C4-2B (cell line): ENCODE data around the gene CDH18.

Source experiments
- H3K27ac ChIP-seq: fragments of 450-650 bp; 2 replicates; pipeline ENCODE4 v1.5.1; 2017
- ZFX ChIP-seq: fragments of 450-650 bp; IDR thresholded peaks from 2 replicates; pipeline ENCODE4 v1.6.1; 2017
- TF ChIP-seq, protein P1 (sequence below): fragments of 450-650 bp; conservative IDR thresholded peaks from 2 replicates; pipeline ENCODE4 v1.5.1; 2017; ENCODE audit warnings: mild to moderate bottlenecking

Gene CDH18

DNA sequence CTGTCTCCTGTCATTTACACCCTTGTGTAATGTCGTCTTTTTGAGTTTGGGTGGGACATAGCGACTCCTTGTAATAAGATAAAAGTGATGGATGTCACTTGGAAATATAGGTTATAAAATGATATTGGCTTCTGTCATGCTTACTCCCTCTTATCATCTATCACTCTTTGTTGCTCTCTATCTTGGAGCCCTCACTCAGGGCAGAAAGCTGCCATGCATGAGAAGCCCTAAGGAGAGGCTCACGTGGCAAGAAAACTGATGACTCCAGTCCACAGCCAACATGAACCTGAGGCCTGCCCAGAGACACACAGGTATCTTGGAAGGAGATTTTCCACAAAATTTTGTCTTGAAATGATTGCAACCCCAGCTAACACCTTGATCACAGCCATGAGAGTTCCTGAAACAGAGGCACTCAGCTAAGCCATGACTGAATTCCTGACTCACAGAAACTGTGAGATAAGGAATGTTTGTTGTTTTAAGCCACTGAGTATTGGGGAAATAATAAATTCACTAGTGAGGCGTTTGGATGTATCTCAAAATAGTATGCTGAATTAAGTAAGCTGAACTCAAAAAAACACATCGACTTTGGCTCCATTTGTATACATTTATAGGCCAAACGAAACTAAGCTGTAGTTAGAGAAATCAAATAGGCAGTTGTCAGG is 216.7 kb downstream of the CDH18 start:
- no peak overlapping the region for H3K27ac ChIP-seq
- TF ChIP-seq ZFX, result no peak
- TF ChIP-seq, protein P1, sequence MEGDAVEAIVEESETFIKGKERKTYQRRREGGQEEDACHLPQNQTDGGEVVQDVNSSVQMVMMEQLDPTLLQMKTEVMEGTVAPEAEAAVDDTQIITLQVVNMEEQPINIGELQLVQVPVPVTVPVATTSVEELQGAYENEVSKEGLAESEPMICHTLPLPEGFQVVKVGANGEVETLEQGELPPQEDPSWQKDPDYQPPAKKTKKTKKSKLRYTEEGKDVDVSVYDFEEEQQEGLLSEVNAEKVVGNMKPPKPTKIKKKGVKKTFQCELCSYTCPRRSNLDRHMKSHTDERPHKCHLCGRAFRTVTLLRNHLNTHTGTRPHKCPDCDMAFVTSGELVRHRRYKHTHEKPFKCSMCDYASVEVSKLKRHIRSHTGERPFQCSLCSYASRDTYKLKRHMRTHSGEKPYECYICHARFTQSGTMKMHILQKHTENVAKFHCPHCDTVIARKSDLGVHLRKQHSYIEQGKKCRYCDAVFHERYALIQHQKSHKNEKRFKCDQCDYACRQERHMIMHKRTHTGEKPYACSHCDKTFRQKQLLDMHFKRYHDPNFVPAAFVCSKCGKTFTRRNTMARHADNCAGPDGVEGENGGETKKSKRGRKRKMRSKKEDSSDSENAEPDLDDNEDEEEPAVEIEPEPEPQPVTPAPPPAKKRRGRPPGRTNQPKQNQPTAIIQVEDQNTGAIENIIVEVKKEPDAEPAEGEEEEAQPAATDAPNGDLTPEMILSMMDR, result no peak

DNA sequence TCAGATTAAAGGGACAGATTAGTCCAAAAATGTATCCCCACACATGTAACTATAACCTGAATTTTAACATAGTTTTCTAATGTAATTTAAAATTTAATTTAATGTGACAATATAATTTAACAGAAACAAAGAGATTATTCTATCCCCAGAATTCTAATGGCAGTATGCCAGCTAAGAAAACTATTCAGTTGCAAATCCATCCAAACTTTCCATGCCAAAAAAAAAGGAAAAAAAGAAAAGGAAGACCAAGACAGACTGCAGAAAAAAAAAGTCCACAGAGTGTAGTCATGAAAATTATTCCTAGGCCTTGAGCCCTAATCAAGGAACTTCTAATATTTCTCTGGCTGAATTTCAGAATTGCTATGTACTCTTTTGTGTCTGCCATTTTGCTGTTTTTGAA is 217.6 kb downstream of the CDH18 start:
- no peak overlapping the region for H3K27ac ChIP-seq

DNA sequence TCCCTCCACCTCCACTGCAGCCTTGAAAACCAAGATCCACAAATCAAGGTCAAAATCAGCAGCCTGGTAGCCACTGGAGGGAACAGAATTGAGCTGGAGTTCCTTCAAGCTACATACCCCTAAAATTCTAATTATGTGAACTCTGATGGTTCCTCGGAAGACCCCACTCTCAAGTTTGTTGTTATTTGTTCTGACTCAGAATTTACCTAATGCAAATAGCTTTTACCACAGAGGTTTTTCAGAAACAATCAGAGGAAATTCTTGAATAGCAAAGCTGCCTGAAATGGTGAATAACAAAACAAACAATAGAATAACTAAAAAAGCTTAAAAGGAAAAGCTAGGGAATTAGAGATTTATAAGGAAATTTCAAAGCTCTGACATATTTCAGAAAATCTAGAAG is 220.0 kb downstream of the CDH18 start:
- no peak overlapping the region for H3K27ac ChIP-seq
- no peak for TF ChIP-seq ZFX
- TF ChIP-seq, protein P1, result no peak

More for the DNA sequence above, 217.6 kb downstream of the CDH18 start:
- no peak for TF ChIP-seq ZFX
- TF ChIP-seq, protein P1, result no peak

DNA sequence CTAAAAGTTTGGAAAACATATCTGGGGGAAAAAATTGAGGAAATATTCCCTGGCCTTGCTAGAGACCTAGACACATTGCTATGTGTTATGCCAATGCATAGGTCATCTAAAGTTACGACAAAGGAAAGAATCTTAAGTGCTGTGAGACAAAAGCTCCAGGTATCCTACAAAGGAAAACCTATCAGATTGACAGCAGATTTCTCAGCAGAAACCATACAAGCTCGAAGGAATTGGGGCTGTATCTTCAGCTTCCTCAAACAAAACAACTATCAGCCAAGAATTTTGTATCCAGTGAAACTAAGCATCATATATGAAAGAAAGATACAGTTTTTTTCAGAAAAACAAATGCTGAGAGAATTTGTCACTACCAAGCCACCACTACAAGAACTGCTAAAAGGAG is 234.4 kb downstream of the CDH18 start:
- no peak for TF ChIP-seq ZFX
- TF ChIP-seq, protein P1, result no peak
- H3K27ac ChIP-seq, result no peak overlapping the region

DNA sequence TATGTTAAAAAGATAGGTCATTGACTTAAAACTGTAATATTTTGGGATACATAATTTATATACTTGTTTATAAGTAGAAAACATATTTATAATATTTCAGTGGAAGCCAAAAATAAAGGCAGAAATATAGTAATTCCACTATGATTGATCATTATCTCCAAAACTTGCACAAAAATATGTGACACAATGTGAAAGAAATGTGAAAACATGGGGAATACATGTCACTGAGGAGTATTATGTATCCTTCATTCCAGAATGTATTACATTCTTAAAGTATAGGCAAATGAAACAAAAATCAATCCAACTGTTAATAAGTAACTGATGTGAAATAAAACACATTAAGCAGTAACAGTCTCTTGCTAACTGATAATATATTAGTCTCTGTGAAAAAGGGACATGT is 236.7 kb downstream of the CDH18 start:
- H3K27ac ChIP-seq, result no peak overlapping the region
- TF ChIP-seq, protein P1, result no peak
- TF ChIP-seq ZFX, result no peak

DNA sequence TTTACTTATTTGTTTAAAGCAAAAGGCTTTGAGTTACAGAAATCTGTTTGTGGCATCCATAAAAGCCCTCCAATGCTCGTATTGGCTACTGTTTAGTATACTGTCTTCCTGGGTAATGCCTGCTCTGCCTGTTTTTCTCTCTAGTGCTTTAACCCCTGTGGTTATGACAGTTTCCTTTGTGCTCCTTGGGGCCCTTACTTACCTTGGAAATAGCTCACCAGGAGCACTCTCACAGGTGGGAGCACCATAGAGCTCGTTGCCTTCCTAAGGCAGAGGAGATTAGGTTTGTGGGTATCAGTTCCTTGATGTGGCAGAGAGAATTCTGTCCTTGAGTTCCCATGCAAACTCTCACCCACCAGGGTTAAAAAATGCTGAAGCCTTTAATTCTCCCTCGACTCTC is 242.8 kb downstream of the CDH18 start:
- no peak for TF ChIP-seq ZFX
- TF ChIP-seq, protein P1, result no peak
- H3K27ac ChIP-seq, result no peak overlapping the region

DNA sequence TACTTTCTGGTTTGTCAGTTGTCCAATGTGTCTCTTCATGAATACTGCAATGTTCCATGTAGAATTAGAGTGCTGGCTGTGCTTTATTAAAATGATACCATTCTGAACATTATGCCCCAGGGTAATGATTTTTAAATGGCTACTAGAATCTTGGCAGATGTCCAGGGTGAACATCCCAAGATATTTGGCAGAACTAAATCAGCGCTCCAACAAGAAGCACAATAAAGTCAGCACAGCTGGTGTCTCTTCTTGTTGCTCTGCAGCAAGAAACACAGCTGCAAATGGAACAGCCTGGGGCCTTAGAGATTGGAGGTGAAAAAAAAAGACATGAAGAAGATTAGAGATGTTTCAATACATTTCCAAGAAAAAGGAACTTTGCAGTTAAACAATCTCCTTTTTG is 248.3 kb downstream of the CDH18 start:
- TF ChIP-seq ZFX, result no peak
- TF ChIP-seq, protein P1, result no peak
- no peak overlapping the region for H3K27ac ChIP-seq
